K562 (cell line): Measurements from ENCODE around the gene MYH9. TPM values are rescaled to one million over a fixed set of nuclear protein-coding genes. Genes with fewer than 3 reads are reported as not detected.
"Not testable (repeated sequence)": the region's sequence is repeated elsewhere in the genome, so short reads cannot be mapped to it uniquely, and the experiment has no call there.

Experiments
- ATAC-seq: fragments of 200-7000 bp; cut with Tn5 transposase; 3 replicates; pipeline ENCODE4 v1.9.1; 2020; ENCODE audit warnings: moderate library complexity
- BruUV-seq: library from RNA; stranded (reverse); fragments of 400-500 nt; replicated peaks from 2 replicates; lab custom pipeline; 2021; lab: Mats Ljungman, UMichigan
- CTCF ChIA-PET: fragments of 300-600 bp; formaldehyde crosslinking; extraction: SDS; loops from one replicate; lab custom pipeline; 2021; ENCODE audit warnings: low intra/inter-chr PET ratio; lab: Yijun Ruan, JAX
- POLR2A ChIA-PET: fragments of 300-600, 350-650 bp; sonication (Branson Sonifier 250); formaldehyde crosslinking; extraction: SDS; loops from one replicate; lab custom pipeline; 2021; ENCODE audit warnings: antibody characterized with exemption, inconsistent platforms; lab: Yijun Ruan, JAX
- DNase-seq, 4 experiments: peaks; one replicate each; pipeline versions ENCODE4 v3.0.0 to v3.0.0-alpha.2; 2011 to 2018; ENCODE audit warnings: low spot score in 3 of 4, mixed read lengths in 3 of 4; ENCODE audit errors: extremely low read depth in 1 of 4
- FAIRE-seq: peaks from 2 replicates; lab custom pipeline; 2011; peaks lifted over from hg19 to GRCh38; lab: Jason Lieb, UNC
- H2AFZ ChIP-seq: 2 replicates; pipeline ENCODE4 v1.6.0; 2011; ENCODE audit warnings: low read depth, low read length, control low read depth, inconsistent platforms
- H3K27ac ChIP-seq: fragments of 200-600 bp; 3 replicates; pipeline ENCODE4 v1.8.0; 2011; ENCODE audit warnings: low read depth, mild to moderate bottlenecking, control low read depth, inconsistent platforms, low read length, moderate library complexity, mixed read lengths; ENCODE audit errors: extremely low read depth
- H3K27me3 ChIP-seq, 2 experiments: fragments of 300-600 bp in 1 of 2; 2 replicates in 1 of 2; 3 replicates in 1 of 2; pipeline versions ENCODE4 v1.6.0 to v1.8.0; 2011; ENCODE audit warnings: inconsistent platforms in 2 of 2, low read length in 2 of 2, mild to moderate bottlenecking in 1 of 2, mixed read lengths in 1 of 2, moderate library complexity in 1 of 2; ENCODE audit not compliant: control insufficient read depth in 2 of 2, insufficient read depth in 2 of 2
- H3K36me3 ChIP-seq: fragments of 300-600 bp; 3 replicates; pipeline ENCODE4 v1.8.0; 2011; ENCODE audit warnings: mild to moderate bottlenecking, low read length, inconsistent platforms; ENCODE audit not compliant: control insufficient read depth, insufficient read depth
- H3K4me1 ChIP-seq, 2 experiments: fragments of 200-600 bp in 1 of 2; replicated peaks in 1 of 2; 2 replicates in 1 of 2; 3 replicates in 1 of 2; pipeline versions ENCODE4 v1.5.1 to v1.8.0; 2011; ENCODE audit warnings: inconsistent platforms in 2 of 2, low read length in 2 of 2, mild to moderate bottlenecking in 1 of 2, mixed read lengths in 1 of 2, moderate library complexity in 1 of 2; ENCODE audit not compliant: control insufficient read depth in 2 of 2, insufficient read depth in 2 of 2
- H3K4me2 ChIP-seq: 2 replicates; pipeline ENCODE4 v1.6.1; 2011; ENCODE audit warnings: low read length, control low read depth, inconsistent platforms, mixed read lengths; ENCODE audit not compliant: insufficient read depth
- H3K4me3 ChIP-seq: fragments of 200-600 bp; sonication (generic), shearing (Covaris generic); 2 replicates; pipeline ENCODE4 v1.5.1; 2016; ENCODE audit warnings: control low read depth, inconsistent platforms
- H3K79me2 ChIP-seq: fragments of 200-600 bp; 3 replicates; pipeline ENCODE4 v1.8.0; 2011; ENCODE audit warnings: low read length, inconsistent platforms; ENCODE audit not compliant: control insufficient read depth, insufficient read depth
- H3K9ac ChIP-seq, 2 experiments: 2 replicates each; pipeline versions ENCODE4 v1.6.0 to v1.6.1; 2011; ENCODE audit warnings: low read depth in 2 of 2, low read length in 2 of 2, control low read depth in 1 of 2, inconsistent platforms in 1 of 2, mild to moderate bottlenecking in 1 of 2, mixed read lengths in 1 of 2; ENCODE audit not compliant: insufficient read depth in 1 of 2
- H3K9me1 ChIP-seq: one replicate; pipeline ENCODE4 v1.6.0; 2011; ENCODE audit warnings: inconsistent platforms, mild to moderate bottlenecking, low read length, moderate library complexity; ENCODE audit not compliant: control insufficient read depth, insufficient read depth
- H3K9me3 ChIP-seq: replicated peaks from 2 replicates; pipeline ENCODE4 v1.5.1; 2011; ENCODE audit warnings: low read depth, low read length, inconsistent platforms; ENCODE audit not compliant: control insufficient read depth, insufficient read depth
- H4K20me1 ChIP-seq: replicated peaks from 2 replicates; pipeline ENCODE4 v1.6.1; 2011; ENCODE audit warnings: low read length, inconsistent platforms, mixed read lengths; ENCODE audit not compliant: control insufficient read depth, insufficient read depth
- CHD1 ChIP-seq: fragments of 200-600 bp; sonication (generic); IDR thresholded peaks from one replicate; pipeline ENCODE4 v1.6.1; 2012; ENCODE audit warnings: mild to moderate bottlenecking, moderate library complexity, low read length, inconsistent platforms
- ZBTB7A ChIP-seq: IDR thresholded peaks from 2 replicates; pipeline ENCODE4 v1.6.1; 2011; ENCODE audit warnings: low read depth, mild to moderate bottlenecking, low read length, moderate library complexity, borderline replicate concordance; ENCODE audit not compliant: control insufficient read depth
- WGBS: fragments of 100-300 bp; shearing (Covaris generic); methylation state at CpG from one replicate; pipeline ENCODE4 v1.1.6; 2016; ENCODE audit warnings: low coverage, mixed read lengths; ENCODE audit not compliant: insufficient coverage; ENCODE audit errors: missing lambda C conversion rate; 5-methylcytosine and 5-hydroxymethylcytosine counted together
- in situ Hi-C: fragments of 300-500 bp; cut with MboI; formaldehyde crosslinking; loops from 4 replicates; pipeline ENCODE4 v1.15.0; 2018; ENCODE audit warnings: inconsistent platforms, mixed read lengths
- intact Hi-C: fragments of 100-400 bp; cut with micrococcal nuclease; formaldehyde crosslinking; loops from 2 replicates; pipeline ENCODE4 v1.14.2; 2022
- polyA plus RNA-seq, 8 experiments: library from polyadenylated mRNA; depleted of rRNA in 4 of 8; stranded (reverse) in 5 of 8; unstranded in 3 of 8; fragments of >200 nt; fragmentation: Nextera tagmentation in 2 of 8; fragmentation: Illumina TruSeq in 1 of 8; extraction: Ambion mirVana in 2 of 8; extraction: Trizol in 1 of 8; gene quantifications; 2 replicates each; pipeline versions ENCODE4 v1.2.1 to v1.2.3, GENCODE V29; 2011 to 2014; ENCODE audit warnings: inconsistent platforms in 1 of 8, missing spikeins in 1 of 8
- total RNA-seq, 7 experiments: library from RNA; depleted of rRNA in 6 of 7; stranded (reverse); fragments of >200 nt in 6 of 7; fragmentation: Illumina TruSeq in 2 of 7; extraction: Trizol in 2 of 7; gene quantifications; 2 replicates each; pipeline versions ENCODE4 v1.2.1 to v1.2.3, GENCODE V29; 2011 to 2021; ENCODE audit warnings: low replicate concordance in 1 of 7

The MYH9 gene
- total and polyA plus RNA-seq, 9 of the 15 experiments (the other 6 are each of a cell fraction or from before 2014, with no cell fraction given) = 0.71 to 111 (median 24.6) TPM

GRCh38 chr22:36271231-36271630, 116.5 kb downstream of the MYH9 start:
- CTCF ChIA-PET, DNase-seq, H2AFZ ChIP-seq, H4K20me1 ChIP-seq, ATAC-seq, H3K4me3 ChIP-seq, H3K27ac ChIP-seq, H3K4me1 ChIP-seq, intact Hi-C loops, H3K9ac ChIP-seq, in situ Hi-C loops, H3K27me3 ChIP-seq, H3K9me3 ChIP-seq, H3K4me2 ChIP-seq, BruUV-seq, FAIRE-seq, H3K36me3 ChIP-seq, H3K79me2 ChIP-seq, H3K9me1 ChIP-seq: not testable (repeated sequence)
- WGBS = 63% methylated on average over 7 of the region's 7 CpGs
- POLR2A ChIA-PET = interaction anchor here (1.0 to 1.2 kb wide), 2 partner anchors 9 to 12 kb away, joined by 3 read pairs; no protein-coding TSS in a partner anchor

- DNase-seq (no peak), FAIRE-seq (peak; percentile 15), ATAC-seq (no peak)
- BruUV-seq = no TSS peak
- ChIA-PET CTCF (no interaction called here), POLR2A (no interaction called here)
- Histone ChIP-seq H4K20me1 (no peaks in the 10 kb centered on the region), H3K27ac (no peak overlapping the region), H3K79me2 (no peaks in the 10 kb centered on the region), H3K4me3 (no peak overlapping the region), H3K4me1 (peaks cover 0 to 6% of the 10 kb centered on the region in 2 experiments; a peak in 4 of 5 replicates), H3K36me3 (peaks cover 14% of the 10 kb centered on the region; the same call in 1 of the 3 replicates), H3K9me1 (no peaks in the 10 kb centered on the region), H2AFZ (no peak overlapping the region), H3K27me3 (no peaks in the 10 kb centered on the region), H3K4me2 (no peak overlapping the region), H3K9ac (no peak overlapping the region), H3K9me3 (no peaks in the 10 kb centered on the region)
- in situ Hi-C loops = no loop called here
- TF ChIP-seq CHD1 (no peak), ZBTB7A (no peak)
- intact Hi-C loops = no loop called here
- 70% methylated on average over 8 of the region's 11 CpGs for WGBS
Observed at GRCh38 chr22:36267896-36268485, 119.8 kb downstream of the MYH9 start.
